Neural cell (in vitro differentiated cells): ENCODE data around the gene AP2B1. TPM values are rescaled to one million over a fixed set of nuclear protein-coding genes. Genes with fewer than 3 reads are reported as not detected.

Experiments
- H2AFZ ChIP-seq: fragments of 200-600, 300-800 bp; sonication (generic), shearing (Covaris generic); 2 replicates; pipeline ENCODE4 v1.6.0; 2014; ENCODE audit warnings: low read depth, mild to moderate bottlenecking, antibody characterized with exemption, low read length, moderate library complexity
- H3F3A ChIP-seq: fragments of 200-600 bp; shearing (Covaris generic); 2 replicates; pipeline ENCODE4 v1.6.1; 2016; ENCODE audit warnings: mild to moderate bottlenecking, moderate library complexity, mixed read lengths, antibody characterized with exemption, low read length; ENCODE audit not compliant: insufficient read depth, poor library complexity, severe bottlenecking
- H3K27ac ChIP-seq: fragments of 200-600, 300-800 bp; sonication (generic), shearing (Covaris generic); 2 replicates; pipeline ENCODE4 v1.5.1; 2014; ENCODE audit warnings: mild to moderate bottlenecking, low read length, moderate library complexity
- H3K27me3 ChIP-seq: fragments of 300-800, 200-600 bp; sonication (generic), shearing (Covaris generic); 2 replicates; pipeline ENCODE4 v1.6.0; 2014; ENCODE audit warnings: mild to moderate bottlenecking, low read depth, low read length, moderate library complexity; ENCODE audit not compliant: insufficient read depth
- H3K36me3 ChIP-seq: fragments of 300-800, 200-600 bp; sonication (generic), shearing (Covaris generic); 2 replicates; pipeline ENCODE4 v1.5.1; 2014; ENCODE audit warnings: mild to moderate bottlenecking, antibody characterized with exemption, low read length, moderate library complexity; ENCODE audit not compliant: insufficient read depth
- H3K4me2 ChIP-seq: fragments of 300-800, 200-600 bp; sonication (generic), shearing (Covaris generic); 2 replicates; pipeline ENCODE4 v1.6.0; 2014; ENCODE audit warnings: mild to moderate bottlenecking, low read length
- H3K4me3 ChIP-seq: fragments of 300-800, 200-600 bp; sonication (generic), shearing (Covaris generic); 2 replicates; pipeline ENCODE4 v1.5.1; 2014; ENCODE audit warnings: mild to moderate bottlenecking, low read length, moderate library complexity
- H3K79me2 ChIP-seq: fragments of 200-600 bp; shearing (Covaris generic); replicated peaks from 2 replicates; pipeline ENCODE4 v1.6.0; 2014; ENCODE audit warnings: mild to moderate bottlenecking, low read length, moderate library complexity; ENCODE audit not compliant: insufficient read depth
- H3K9ac ChIP-seq: fragments of 300-800, 200-600 bp; sonication (generic), shearing (Covaris generic); 2 replicates; pipeline ENCODE4 v1.6.1; 2016; ENCODE audit warnings: mild to moderate bottlenecking, low read length, mixed read lengths
- H3K9me2 ChIP-seq: fragments of 200-600 bp; shearing (Covaris generic); 2 replicates; pipeline ENCODE4 v1.6.1; 2016; ENCODE audit warnings: mild to moderate bottlenecking, low read length, mixed read lengths; ENCODE audit not compliant: insufficient read depth
- H3K9me3 ChIP-seq: fragments of 200-600, 300-800 bp; sonication (generic), shearing (Covaris generic); 2 replicates; pipeline ENCODE4 v1.6.1; 2016; ENCODE audit warnings: mild to moderate bottlenecking, mixed run types, low read length, moderate library complexity, mixed read lengths
- H4K20me1 ChIP-seq: fragments of 200-600 bp; shearing (Covaris generic); 2 replicates; pipeline ENCODE4 v1.6.1; 2016; ENCODE audit warnings: mild to moderate bottlenecking, mixed run types; ENCODE audit not compliant: insufficient read depth
- EP300 ChIP-seq: fragments of 450-650 bp; conservative IDR thresholded peaks from 2 replicates; pipeline ENCODE4 v1.6.1; 2014; ENCODE audit warnings: antibody characterized with exemption, mild to moderate bottlenecking, moderate library complexity; ENCODE audit not compliant: poor library complexity, severe bottlenecking
- EZH2 ChIP-seq: fragments of 200-600, 300-800 bp; shearing (Covaris generic), sonication (generic); IDR thresholded peaks from 2 replicates; pipeline ENCODE4 v1.6.1; 2014; ENCODE audit warnings: antibody characterized with exemption, low read length, borderline replicate concordance, mild to moderate bottlenecking; ENCODE audit not compliant: insufficient read depth, poor library complexity, severe bottlenecking
- MXI1 ChIP-seq: fragments of 450-650 bp; conservative IDR thresholded peaks from 2 replicates; pipeline ENCODE4 v1.6.1; 2014; ENCODE audit warnings: antibody characterized with exemption, mild to moderate bottlenecking; ENCODE audit not compliant: poor library complexity, severe bottlenecking
- POLR2AphosphoS5 ChIP-seq: IDR thresholded peaks from 2 replicates; pipeline ENCODE4 v1.6.1; 2012
- RAD21 ChIP-seq: fragments of 450-650 bp; conservative IDR thresholded peaks from 2 replicates; pipeline ENCODE4 v1.6.1; 2014; ENCODE audit warnings: antibody characterized with exemption, mild to moderate bottlenecking, moderate library complexity
- SMC3 ChIP-seq: fragments of 450-650 bp; conservative IDR thresholded peaks from 2 replicates; pipeline ENCODE4 v1.6.1; 2014; ENCODE audit warnings: antibody characterized with exemption, mild to moderate bottlenecking, moderate library complexity; ENCODE audit not compliant: poor library complexity
- TAF1 ChIP-seq: IDR thresholded peaks from 2 replicates; pipeline ENCODE4 v1.6.1; 2012; ENCODE audit warnings: low read depth
- polyA plus RNA-seq: library from polyadenylated mRNA; depleted of rRNA; stranded (reverse); fragments of >200 nt; gene quantifications from 2 replicates; pipeline ENCODE4 v1.2.3, GENCODE V29; 2014
- TF ChIP-seq, protein P1 (sequence below): IDR thresholded peaks from 2 replicates; pipeline ENCODE4 v1.6.1; 2012; ENCODE audit warnings: borderline replicate concordance
- TF ChIP-seq, protein P2 (sequence below): fragments of 450-650 bp; IDR thresholded peaks from 2 replicates; pipeline ENCODE4 v1.5.1; 2014; ENCODE audit warnings: antibody characterized with exemption, mild to moderate bottlenecking, moderate library complexity; ENCODE audit not compliant: poor library complexity, severe bottlenecking

AP2B1 gene
- polyA plus RNA-seq, 1 donor from 2014 or later = 59.5 TPM

DNA sequence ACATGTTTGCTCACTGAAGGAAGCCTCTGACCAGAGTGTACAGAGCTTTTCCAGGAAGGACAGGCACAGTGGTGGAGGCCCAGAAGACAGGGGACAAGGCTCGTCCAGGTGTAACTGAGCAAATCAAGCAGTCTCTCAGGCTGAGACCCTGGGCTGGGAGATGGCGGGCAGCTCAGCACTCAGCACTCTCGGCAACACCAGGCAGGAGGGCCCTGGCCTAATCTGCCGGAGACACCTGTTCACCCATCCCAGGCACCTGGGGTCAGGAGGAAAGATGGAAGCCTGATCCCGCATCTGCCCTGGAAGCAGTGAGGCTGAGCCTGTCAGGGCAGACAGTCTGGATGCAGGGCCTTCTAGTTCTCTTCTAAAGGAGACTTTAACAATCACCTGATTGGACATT, 149.1 kb downstream of the AP2B1 start:
- no peaks in the 10 kb centered on the region for H4K20me1 ChIP-seq
- no peak for TF ChIP-seq EP300
- no peak for TF ChIP-seq EZH2
- TF ChIP-seq, protein P1, sequence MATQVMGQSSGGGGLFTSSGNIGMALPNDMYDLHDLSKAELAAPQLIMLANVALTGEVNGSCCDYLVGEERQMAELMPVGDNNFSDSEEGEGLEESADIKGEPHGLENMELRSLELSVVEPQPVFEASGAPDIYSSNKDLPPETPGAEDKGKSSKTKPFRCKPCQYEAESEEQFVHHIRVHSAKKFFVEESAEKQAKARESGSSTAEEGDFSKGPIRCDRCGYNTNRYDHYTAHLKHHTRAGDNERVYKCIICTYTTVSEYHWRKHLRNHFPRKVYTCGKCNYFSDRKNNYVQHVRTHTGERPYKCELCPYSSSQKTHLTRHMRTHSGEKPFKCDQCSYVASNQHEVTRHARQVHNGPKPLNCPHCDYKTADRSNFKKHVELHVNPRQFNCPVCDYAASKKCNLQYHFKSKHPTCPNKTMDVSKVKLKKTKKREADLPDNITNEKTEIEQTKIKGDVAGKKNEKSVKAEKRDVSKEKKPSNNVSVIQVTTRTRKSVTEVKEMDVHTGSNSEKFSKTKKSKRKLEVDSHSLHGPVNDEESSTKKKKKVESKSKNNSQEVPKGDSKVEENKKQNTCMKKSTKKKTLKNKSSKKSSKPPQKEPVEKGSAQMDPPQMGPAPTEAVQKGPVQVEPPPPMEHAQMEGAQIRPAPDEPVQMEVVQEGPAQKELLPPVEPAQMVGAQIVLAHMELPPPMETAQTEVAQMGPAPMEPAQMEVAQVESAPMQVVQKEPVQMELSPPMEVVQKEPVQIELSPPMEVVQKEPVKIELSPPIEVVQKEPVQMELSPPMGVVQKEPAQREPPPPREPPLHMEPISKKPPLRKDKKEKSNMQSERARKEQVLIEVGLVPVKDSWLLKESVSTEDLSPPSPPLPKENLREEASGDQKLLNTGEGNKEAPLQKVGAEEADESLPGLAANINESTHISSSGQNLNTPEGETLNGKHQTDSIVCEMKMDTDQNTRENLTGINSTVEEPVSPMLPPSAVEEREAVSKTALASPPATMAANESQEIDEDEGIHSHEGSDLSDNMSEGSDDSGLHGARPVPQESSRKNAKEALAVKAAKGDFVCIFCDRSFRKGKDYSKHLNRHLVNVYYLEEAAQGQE = no peak
- TF ChIP-seq POLR2AphosphoS5 = no peak
- TF ChIP-seq SMC3 = no peak
- no peak for TF ChIP-seq TAF1
- TF ChIP-seq, protein P2, sequence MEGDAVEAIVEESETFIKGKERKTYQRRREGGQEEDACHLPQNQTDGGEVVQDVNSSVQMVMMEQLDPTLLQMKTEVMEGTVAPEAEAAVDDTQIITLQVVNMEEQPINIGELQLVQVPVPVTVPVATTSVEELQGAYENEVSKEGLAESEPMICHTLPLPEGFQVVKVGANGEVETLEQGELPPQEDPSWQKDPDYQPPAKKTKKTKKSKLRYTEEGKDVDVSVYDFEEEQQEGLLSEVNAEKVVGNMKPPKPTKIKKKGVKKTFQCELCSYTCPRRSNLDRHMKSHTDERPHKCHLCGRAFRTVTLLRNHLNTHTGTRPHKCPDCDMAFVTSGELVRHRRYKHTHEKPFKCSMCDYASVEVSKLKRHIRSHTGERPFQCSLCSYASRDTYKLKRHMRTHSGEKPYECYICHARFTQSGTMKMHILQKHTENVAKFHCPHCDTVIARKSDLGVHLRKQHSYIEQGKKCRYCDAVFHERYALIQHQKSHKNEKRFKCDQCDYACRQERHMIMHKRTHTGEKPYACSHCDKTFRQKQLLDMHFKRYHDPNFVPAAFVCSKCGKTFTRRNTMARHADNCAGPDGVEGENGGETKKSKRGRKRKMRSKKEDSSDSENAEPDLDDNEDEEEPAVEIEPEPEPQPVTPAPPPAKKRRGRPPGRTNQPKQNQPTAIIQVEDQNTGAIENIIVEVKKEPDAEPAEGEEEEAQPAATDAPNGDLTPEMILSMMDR = no peak
- no peak for TF ChIP-seq MXI1
- no peak for TF ChIP-seq RAD21

DNA sequence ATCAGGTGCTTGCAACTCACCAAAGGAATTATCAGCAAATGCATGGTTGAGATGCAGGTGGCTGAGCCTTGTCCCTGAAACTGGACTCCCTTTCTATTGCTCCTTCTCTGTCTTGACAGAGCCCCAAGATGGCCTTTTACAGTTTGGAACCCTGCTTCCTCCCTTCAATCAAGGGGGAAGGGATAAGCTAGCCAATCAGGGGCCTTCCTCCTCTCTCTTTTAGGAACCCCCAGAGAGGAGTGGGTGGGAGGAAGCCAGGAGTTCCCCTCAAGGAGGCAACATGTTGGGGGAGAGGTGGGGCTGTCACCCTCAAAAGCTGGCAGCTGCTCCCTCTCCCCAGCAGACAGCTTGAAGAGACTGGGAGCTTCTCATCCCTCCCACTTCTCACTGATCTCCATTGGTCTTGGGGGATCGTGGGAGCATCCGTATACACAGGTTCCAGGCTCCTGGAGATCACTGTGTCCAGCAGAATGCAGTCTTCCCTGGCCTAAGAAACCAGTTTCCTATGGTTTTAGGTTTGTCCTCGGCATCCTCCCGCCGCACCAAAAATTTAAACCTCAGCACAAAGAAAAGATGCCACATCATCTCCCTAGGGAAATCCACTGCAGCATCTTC, 151.5 kb downstream of the AP2B1 start:
- Histone ChIP-seq H3K9me2 (no peaks in the 10 kb centered on the region), H3K9ac (no peak overlapping the region), H3K79me2 (no peaks in the 10 kb centered on the region), H3K4me3 (no peak overlapping the region), H3K27me3 (peaks cover 17% of the 10 kb centered on the region), H3K4me2 (no peak overlapping the region), H3K9me3 (no peaks in the 10 kb centered on the region), H3K36me3 (no peaks in the 10 kb centered on the region), H4K20me1 (no peaks in the 10 kb centered on the region), H2AFZ (no peak overlapping the region), H3K27ac (no peak overlapping the region), H3F3A (no peaks in the 10 kb centered on the region)
- TF ChIP-seq MXI1 (no peak), SMC3 (no peak), TAF1 (no peak), POLR2AphosphoS5 (no peak), EZH2 (no peak), EP300 (no peak), RAD21 (no peak)
- TF ChIP-seq, protein P2 = no peak
- TF ChIP-seq, protein P1 = no peak

More for the DNA sequence above, 149.1 kb downstream of the AP2B1 start:
- Histone ChIP-seq H3K4me2 (no peak overlapping the region), H3K9me3 (no peaks in the 10 kb centered on the region), H3K9ac (no peak overlapping the region), H3K4me3 (no peak overlapping the region), H3K9me2 (no peaks in the 10 kb centered on the region), H3K27ac (no peak overlapping the region), H3K79me2 (no peaks in the 10 kb centered on the region), H3F3A (no peaks in the 10 kb centered on the region), H3K27me3 (peaks cover 6% of the 10 kb centered on the region), H2AFZ (no peak overlapping the region), H3K36me3 (no peaks in the 10 kb centered on the region)
